K562 (cell line): ENCODE results near the gene GSG1. TPM values are rescaled to one million over a fixed set of nuclear protein-coding genes. Genes with fewer than 3 reads are reported as not detected.

Experiments
- ATAC-seq: fragments of 200-7000 bp; cut with Tn5 transposase; 3 replicates; pipeline ENCODE4 v1.9.1; 2020; ENCODE audit warnings: moderate library complexity
- BruUV-seq: library from RNA; stranded (reverse); fragments of 400-500 nt; replicated peaks from 2 replicates; lab custom pipeline; 2021; lab: Mats Ljungman, UMichigan
- CTCF ChIA-PET: fragments of 300-600 bp; formaldehyde crosslinking; extraction: SDS; loops from one replicate; lab custom pipeline; 2021; ENCODE audit warnings: low intra/inter-chr PET ratio; lab: Yijun Ruan, JAX
- POLR2A ChIA-PET: fragments of 300-600, 350-650 bp; sonication (Branson Sonifier 250); formaldehyde crosslinking; extraction: SDS; loops from one replicate; lab custom pipeline; 2021; ENCODE audit warnings: antibody characterized with exemption, inconsistent platforms; lab: Yijun Ruan, JAX
- DNase-seq, 4 experiments: peaks; one replicate each; pipeline versions ENCODE4 v3.0.0 to v3.0.0-alpha.2; 2011 to 2018; ENCODE audit warnings: low spot score in 3 of 4, mixed read lengths in 3 of 4; ENCODE audit errors: extremely low read depth in 1 of 4
- FAIRE-seq: peaks from 2 replicates; lab custom pipeline; 2011; peaks lifted over from hg19 to GRCh38; lab: Jason Lieb, UNC
- H2AFZ ChIP-seq: 2 replicates; pipeline ENCODE4 v1.6.0; 2011; ENCODE audit warnings: low read depth, low read length, control low read depth, inconsistent platforms
- H3K27ac ChIP-seq: fragments of 200-600 bp; 3 replicates; pipeline ENCODE4 v1.8.0; 2011; ENCODE audit warnings: low read depth, mild to moderate bottlenecking, control low read depth, inconsistent platforms, low read length, moderate library complexity, mixed read lengths; ENCODE audit errors: extremely low read depth
- H3K27me3 ChIP-seq, 2 experiments: fragments of 300-600 bp in 1 of 2; 2 replicates in 1 of 2; 3 replicates in 1 of 2; pipeline versions ENCODE4 v1.6.0 to v1.8.0; 2011; ENCODE audit warnings: inconsistent platforms in 2 of 2, low read length in 2 of 2, mild to moderate bottlenecking in 1 of 2, mixed read lengths in 1 of 2, moderate library complexity in 1 of 2; ENCODE audit not compliant: control insufficient read depth in 2 of 2, insufficient read depth in 2 of 2
- H3K36me3 ChIP-seq: fragments of 300-600 bp; 3 replicates; pipeline ENCODE4 v1.8.0; 2011; ENCODE audit warnings: mild to moderate bottlenecking, low read length, inconsistent platforms; ENCODE audit not compliant: control insufficient read depth, insufficient read depth
- H3K4me1 ChIP-seq, 2 experiments: fragments of 200-600 bp in 1 of 2; replicated peaks in 1 of 2; 2 replicates in 1 of 2; 3 replicates in 1 of 2; pipeline versions ENCODE4 v1.5.1 to v1.8.0; 2011; ENCODE audit warnings: inconsistent platforms in 2 of 2, low read length in 2 of 2, mild to moderate bottlenecking in 1 of 2, mixed read lengths in 1 of 2, moderate library complexity in 1 of 2; ENCODE audit not compliant: control insufficient read depth in 2 of 2, insufficient read depth in 2 of 2
- H3K4me2 ChIP-seq: 2 replicates; pipeline ENCODE4 v1.6.1; 2011; ENCODE audit warnings: low read length, control low read depth, inconsistent platforms, mixed read lengths; ENCODE audit not compliant: insufficient read depth
- H3K4me3 ChIP-seq: fragments of 200-600 bp; sonication (generic), shearing (Covaris generic); 2 replicates; pipeline ENCODE4 v1.5.1; 2016; ENCODE audit warnings: control low read depth, inconsistent platforms
- H3K79me2 ChIP-seq: fragments of 200-600 bp; 3 replicates; pipeline ENCODE4 v1.8.0; 2011; ENCODE audit warnings: low read length, inconsistent platforms; ENCODE audit not compliant: control insufficient read depth, insufficient read depth
- H3K9ac ChIP-seq, 2 experiments: 2 replicates each; pipeline versions ENCODE4 v1.6.0 to v1.6.1; 2011; ENCODE audit warnings: low read depth in 2 of 2, low read length in 2 of 2, control low read depth in 1 of 2, inconsistent platforms in 1 of 2, mild to moderate bottlenecking in 1 of 2, mixed read lengths in 1 of 2; ENCODE audit not compliant: insufficient read depth in 1 of 2
- H3K9me1 ChIP-seq: one replicate; pipeline ENCODE4 v1.6.0; 2011; ENCODE audit warnings: inconsistent platforms, mild to moderate bottlenecking, low read length, moderate library complexity; ENCODE audit not compliant: control insufficient read depth, insufficient read depth
- H3K9me3 ChIP-seq: replicated peaks from 2 replicates; pipeline ENCODE4 v1.5.1; 2011; ENCODE audit warnings: low read depth, low read length, inconsistent platforms; ENCODE audit not compliant: control insufficient read depth, insufficient read depth
- H4K20me1 ChIP-seq: replicated peaks from 2 replicates; pipeline ENCODE4 v1.6.1; 2011; ENCODE audit warnings: low read length, inconsistent platforms, mixed read lengths; ENCODE audit not compliant: control insufficient read depth, insufficient read depth
- CEBPG ChIP-seq, 3 experiments: fragments of 200-800 bp in 1 of 3; sonication (Bioruptor generic) in 1 of 3; sonication (generic) in 1 of 3; formaldehyde crosslinking in 1 of 3; IDR thresholded peaks in 2 of 3; conservative IDR thresholded peaks in 1 of 3; 2 replicates each; pipeline versions ENCODE4 v1.6.1 to v1.8.0; 2016 to 2022; ENCODE audit warnings: missing compliant biosample characterization in 2 of 3, missing genetic modification characterization in 2 of 3, mild to moderate bottlenecking in 1 of 3, missing genetic modification reagents in 1 of 3
- EP300 ChIP-seq: IDR thresholded peaks from 2 replicates; pipeline ENCODE4 v1.6.1; 2012; ENCODE audit warnings: low read length, improper control_type of control experiment
- KDM5B ChIP-seq: fragments of 200-600 bp; sonication (generic); IDR thresholded peaks from 2 replicates; pipeline ENCODE4 v1.6.1; 2012; ENCODE audit warnings: low read depth, mild to moderate bottlenecking, moderate library complexity, low read length, control low read depth, inconsistent platforms; ENCODE audit not compliant: insufficient replicate concordance
- ZNF445 ChIP-seq: fragments of 250-450 bp; sonication (Bioruptor Pico); IDR thresholded peaks from 2 replicates; pipeline ENCODE4 v1.4.0; 2020; ENCODE audit warnings: low read depth, mild to moderate bottlenecking, moderate library complexity
- WGBS: fragments of 100-300 bp; shearing (Covaris generic); methylation state at CpG from one replicate; pipeline ENCODE4 v1.1.6; 2016; ENCODE audit warnings: low coverage, mixed read lengths; ENCODE audit not compliant: insufficient coverage; ENCODE audit errors: missing lambda C conversion rate; 5-methylcytosine and 5-hydroxymethylcytosine counted together
- in situ Hi-C: fragments of 300-500 bp; cut with MboI; formaldehyde crosslinking; loops from 4 replicates; pipeline ENCODE4 v1.15.0; 2018; ENCODE audit warnings: inconsistent platforms, mixed read lengths
- intact Hi-C: fragments of 100-400 bp; cut with micrococcal nuclease; formaldehyde crosslinking; loops from 2 replicates; pipeline ENCODE4 v1.14.2; 2022
- polyA plus RNA-seq, 8 experiments: library from polyadenylated mRNA; depleted of rRNA in 4 of 8; stranded (reverse) in 5 of 8; unstranded in 3 of 8; fragments of >200 nt; fragmentation: Nextera tagmentation in 2 of 8; fragmentation: Illumina TruSeq in 1 of 8; extraction: Ambion mirVana in 2 of 8; extraction: Trizol in 1 of 8; gene quantifications; 2 replicates each; pipeline versions ENCODE4 v1.2.1 to v1.2.3, GENCODE V29; 2011 to 2014; ENCODE audit warnings: inconsistent platforms in 1 of 8, missing spikeins in 1 of 8
- total RNA-seq, 7 experiments: library from RNA; depleted of rRNA in 6 of 7; stranded (reverse); fragments of >200 nt in 6 of 7; fragmentation: Illumina TruSeq in 2 of 7; extraction: Trizol in 2 of 7; gene quantifications; 2 replicates each; pipeline versions ENCODE4 v1.2.1 to v1.2.3, GENCODE V29; 2011 to 2021; ENCODE audit warnings: low replicate concordance in 1 of 7
- TF ChIP-seq, protein P1 (sequence below): IDR thresholded peaks from 2 replicates; pipeline ENCODE4 v1.6.1; 2014; ENCODE audit warnings: antibody characterized with exemption

GSG1 gene
- total and polyA plus RNA-seq, 9 of the 15 experiments (the other 6 are each of a cell fraction or from before 2014, with no cell fraction given): not detected

- H3K9ac ChIP-seq: no peak overlapping the region
- DNase-seq (no peak), ATAC-seq (no peak), FAIRE-seq (no peak)
- no peaks in the 10 kb centered on the region for H3K4me1 ChIP-seq
- ChIA-PET CTCF (no interaction called here), POLR2A (interaction anchor here (0.5 kb wide), 1 partner anchor 181 kb away, joined by 3 read pairs; no protein-coding TSS in a partner anchor)
- TF ChIP-seq KDM5B (no peak), CEBPG (CRISPR knock-in tag; IDR thresholded peaks at IDR 0.05) (no peak), CEBPG (tag; conservative IDR thresholded peaks at IDR 0.05 in 1 of 2, IDR thresholded peaks at IDR 0.05 in 1 of 2) (no peak), ZNF445 (CRISPR knock-in tag) (no peak), EP300 (no peak)
- TF ChIP-seq, protein P1, sequence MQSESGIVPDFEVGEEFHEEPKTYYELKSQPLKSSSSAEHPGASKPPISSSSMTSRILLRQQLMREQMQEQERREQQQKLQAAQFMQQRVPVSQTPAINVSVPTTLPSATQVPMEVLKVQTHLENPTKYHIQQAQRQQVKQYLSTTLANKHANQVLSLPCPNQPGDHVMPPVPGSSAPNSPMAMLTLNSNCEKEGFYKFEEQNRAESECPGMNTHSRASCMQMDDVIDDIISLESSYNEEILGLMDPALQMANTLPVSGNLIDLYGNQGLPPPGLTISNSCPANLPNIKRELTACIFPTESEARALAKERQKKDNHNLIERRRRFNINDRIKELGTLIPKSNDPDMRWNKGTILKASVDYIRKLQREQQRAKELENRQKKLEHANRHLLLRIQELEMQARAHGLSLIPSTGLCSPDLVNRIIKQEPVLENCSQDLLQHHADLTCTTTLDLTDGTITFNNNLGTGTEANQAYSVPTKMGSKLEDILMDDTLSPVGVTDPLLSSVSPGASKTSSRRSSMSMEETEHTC: no peak
- H3K9me1 ChIP-seq: no peaks in the 10 kb centered on the region
- in situ Hi-C loops (no loop called here), intact Hi-C loops (no loop called here)
- H3K9me3 ChIP-seq: no peaks in the 10 kb centered on the region
- no peak overlapping the region for H2AFZ ChIP-seq
- no peak overlapping the region for H3K27ac ChIP-seq
- no peak overlapping the region for H3K4me2 ChIP-seq
- H3K27me3 ChIP-seq: no peaks in the 10 kb centered on the region
- no TSS peak for BruUV-seq
- no peaks in the 10 kb centered on the region for H3K36me3 ChIP-seq
- H4K20me1 ChIP-seq: no peaks in the 10 kb centered on the region; the same call in 1 of the 2 replicates
- 3% methylated on average over 3 of the region's 3 CpGs for WGBS
- H3K4me3 ChIP-seq: no peak overlapping the region
- no peaks in the 10 kb centered on the region for H3K79me2 ChIP-seq
These were observed 23.2 kb downstream of the GSG1 start for GRCh38 chr12:13080266-13080665.
